B cell (primary cell): ENCODE data around the gene ZC3HAV1. TPM values are rescaled to one million over a fixed set of nuclear protein-coding genes. Genes with fewer than 3 reads are reported as not detected.

Experiments
- ATAC-seq: fragments of 200-7000 bp; cut with Tn5 transposase; one replicate; pipeline ENCODE4 v1.10.0; 2021; ENCODE audit warnings: low read depth, mild to moderate bottlenecking, moderate number of reproducible peaks, moderate library complexity
- CTCF ChIA-PET: fragments of 350-600 bp; sonication (Branson Sonifier 250); formaldehyde crosslinking; loops from one replicate; lab custom pipeline; 2021; ENCODE audit warnings: antibody characterized with exemption, inconsistent platforms; lab: Charles Lee
- POLR2A ChIA-PET: fragments of 350-600 bp; sonication (Branson Sonifier 250); formaldehyde crosslinking; loops from one replicate; lab custom pipeline; 2021; ENCODE audit warnings: antibody characterized with exemption; lab: Charles Lee
- DNase-seq: peaks from one replicate; pipeline ENCODE4 v3.0.0; 2013
- H2AFZ ChIP-seq: 2 replicates; pipeline ENCODE4 v1.6.1; 2012; ENCODE audit warnings: mild to moderate bottlenecking, low read depth, low read length; ENCODE audit not compliant: insufficient read depth, poor library complexity, severe bottlenecking
- H3K27ac ChIP-seq, 2 donors: 1 replicate in 1 of 2; 2 replicates in 1 of 2; pipeline ENCODE4 v1.5.1; 2012 to 2013; ENCODE audit warnings: low read length in 2 of 2, mild to moderate bottlenecking in 2 of 2, moderate library complexity in 1 of 2
- H3K27me3 ChIP-seq, 4 experiments: fragments of 200-600 bp in 1 of 4; sonication (generic) in 1 of 4; replicated peaks in 1 of 4; 1 replicate in 2 of 4; 2 replicates in 2 of 4; pipeline versions ENCODE4 v1.6.1 to v1.7.0; 2013 to 2016; ENCODE audit warnings: low read length in 3 of 4, mild to moderate bottlenecking in 2 of 4, mixed read lengths in 1 of 4, moderate library complexity in 1 of 4; ENCODE audit not compliant: insufficient read depth in 4 of 4, control insufficient read depth in 3 of 4; ENCODE audit errors: control extremely low read depth in 1 of 4
- H3K36me3 ChIP-seq, 2 experiments: replicated peaks in 1 of 2; 1 replicate in 1 of 2; 2 replicates in 1 of 2; pipeline versions ENCODE4 v1.6.1 to v1.7.1; 2013; ENCODE audit warnings: low read length in 1 of 2; ENCODE audit not compliant: insufficient read depth in 2 of 2, control insufficient read depth in 1 of 2; ENCODE audit errors: control extremely low read depth in 1 of 2, extremely low read depth in 1 of 2
- H3K4me1 ChIP-seq, 2 donors: fragments of 200-600 bp in 1 of 2; sonication (generic) in 1 of 2; 1 replicate in 1 of 2; 2 replicates in 1 of 2; pipeline versions ENCODE4 v1.5.1 to v1.6.1; 2013 to 2017; ENCODE audit warnings: low read length in 2 of 2; ENCODE audit not compliant: control insufficient read depth in 2 of 2, insufficient read depth in 2 of 2
- H3K4me2 ChIP-seq: replicated peaks from 2 replicates; pipeline ENCODE3; 2012; ENCODE audit warnings: mild to moderate bottlenecking, low read depth, low read length; ENCODE audit not compliant: poor library complexity, severe bottlenecking
- H3K4me3 ChIP-seq, 5 experiments: fragments of 200-600 bp in 1 of 5; sonication (generic) in 1 of 5; 1 replicate in 3 of 5; 2 replicates in 2 of 5; pipeline versions ENCODE4 v1.5.1 to v1.7.0; 2011 to 2016; ENCODE audit warnings: low read length in 4 of 5, mild to moderate bottlenecking in 4 of 5, low read depth in 2 of 5, control low read depth in 1 of 5, moderate library complexity in 1 of 5; ENCODE audit not compliant: insufficient read depth in 1 of 5; ENCODE audit errors: control extremely low read depth in 1 of 5, extremely low read depth in 1 of 5
- H3K79me2 ChIP-seq: fragments of 200-600 bp; sonication (generic); one replicate; pipeline ENCODE4 v1.6.0; 2016; ENCODE audit warnings: low read length; ENCODE audit not compliant: control insufficient read depth, insufficient read depth
- H3K9ac ChIP-seq: fragments of 200-600 bp; sonication (generic); 2 replicates; pipeline ENCODE4 v1.6.1; 2017; ENCODE audit warnings: mild to moderate bottlenecking, low read length, moderate library complexity
- H3K9me3 ChIP-seq, 3 donors: one replicate each; pipeline versions ENCODE4 v1.6.1 to v1.7.1; 2013; ENCODE audit warnings: low read length in 2 of 3; ENCODE audit not compliant: control insufficient read depth in 2 of 3, insufficient read depth in 1 of 3; ENCODE audit errors: control extremely low read depth in 1 of 3
- H4K20me1 ChIP-seq: 2 replicates; pipeline ENCODE4 v1.6.0; 2012; ENCODE audit warnings: mild to moderate bottlenecking, low read length; ENCODE audit not compliant: insufficient read depth, control insufficient read depth, poor library complexity, severe bottlenecking
- H3K27ac Mint-ChIP-seq: one replicate; pipeline ENCODE4 v1.8.0; 2021; ENCODE audit warnings: mixed read lengths
- H3K27me3 Mint-ChIP-seq: one replicate; pipeline ENCODE4 v1.8.0; 2021; ENCODE audit warnings: mixed read lengths
- H3K4me1 Mint-ChIP-seq: one replicate; pipeline ENCODE4 v1.8.0; 2021; ENCODE audit warnings: mixed read lengths
- H3K4me3 Mint-ChIP-seq: one replicate; pipeline ENCODE4 v1.8.0; 2021; ENCODE audit warnings: mixed read lengths
- H3K9me3 Mint-ChIP-seq: one replicate; pipeline ENCODE4 v1.8.0; 2022; ENCODE audit warnings: mixed read lengths; ENCODE audit not compliant: insufficient read depth
- CTCF ChIP-seq: fragments of 200-600 bp; IDR thresholded peaks from one replicate; pipeline ENCODE4 v1.8.0; 2022; ENCODE audit warnings: antibody characterized with exemption, mild to moderate bottlenecking
- EZH2 ChIP-seq: IDR thresholded peaks from 2 replicates; pipeline ENCODE4 v1.6.1; 2012; ENCODE audit warnings: borderline replicate concordance, low read depth, mild to moderate bottlenecking, moderate library complexity, low read length; ENCODE audit not compliant: insufficient read depth, poor library complexity, severe bottlenecking
- WGBS: methylation state at CpG from one replicate; pipeline ENCODE4 v1.1.5; 2013; ENCODE audit warnings: missing lambda C conversion rate; ENCODE audit not compliant: insufficient coverage; 5-methylcytosine and 5-hydroxymethylcytosine counted together
- intact Hi-C: fragments of 100-400 bp; cut with micrococcal nuclease; formaldehyde crosslinking; loops from one replicate; pipeline ENCODE4 v1.10.0; 2022
- polyA plus RNA-seq: library from polyadenylated mRNA; depleted of rRNA; stranded (reverse); fragments of >200 nt; gene quantifications from 2 replicates; pipeline ENCODE4 v1.2.3, GENCODE V29; 2012
- total RNA-seq, 2 donors: library from RNA; stranded (reverse); fragments of 120-200 nt in 1 of 2; gene quantifications; 1 replicate in 1 of 2; 2 replicates in 1 of 2; pipeline versions ENCODE4 v1.2.3 to v1.2.4, GENCODE V29; 2013 to 2022

Gene ZC3HAV1
- total and polyA plus RNA-seq, 2 donors (not counting 1 experiment from before 2014, with no cell fraction given), result 45.9 to 101 TPM

DNA sequence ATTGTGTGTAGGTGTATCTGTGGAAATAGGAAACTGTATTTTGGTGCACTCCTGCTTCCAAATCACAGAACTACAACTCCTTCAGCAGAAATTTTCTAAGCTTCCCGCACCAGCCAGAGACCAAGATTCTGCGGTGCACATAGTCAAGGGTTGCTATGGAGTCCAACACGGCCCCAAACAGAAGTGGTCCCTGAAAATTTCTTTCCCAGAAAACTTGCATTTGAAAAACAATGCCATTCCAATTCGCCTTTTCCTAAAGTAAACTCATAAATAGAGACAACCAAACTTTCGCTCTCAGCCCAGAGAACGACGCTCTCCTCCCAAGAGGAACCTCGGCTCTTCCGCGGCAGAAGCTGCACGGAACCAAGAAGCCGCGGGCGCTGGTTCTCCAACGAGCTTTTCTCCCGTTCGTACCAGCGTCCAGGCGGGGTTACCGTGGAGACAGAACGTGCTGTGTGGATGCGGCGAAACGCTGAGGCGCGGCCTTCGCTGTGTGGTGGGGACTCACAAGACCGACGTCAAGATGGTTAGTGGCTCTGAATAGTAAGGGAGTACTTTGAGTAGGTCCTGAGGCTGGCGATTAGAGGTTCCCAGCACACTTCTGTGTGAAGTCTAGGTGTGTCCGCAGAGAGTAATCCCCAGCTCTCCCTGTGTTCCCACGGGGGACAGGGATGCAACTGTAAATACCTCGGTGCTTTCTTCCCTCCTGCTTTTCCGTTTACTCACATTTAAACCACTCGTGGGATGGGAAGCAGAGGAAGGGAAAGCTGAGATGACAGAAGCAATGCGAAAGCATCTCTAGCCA, 24.0 kb upstream of the ZC3HAV1 start:
- Histone ChIP-seq H3K4me3 (peak overlapping the region; percentile 46 to 63 (median 58)), H4K20me1 (no peaks in the 10 kb centered on the region), H3K4me1 (peaks cover 9 to 13% of the 10 kb centered on the region in 2 donors), H3K4me2 (peak overlapping the region; percentile 73), H3K27ac (peak overlapping the region; percentile 18 to 69), H3K27me3 (no peaks in the 10 kb centered on the region), H2AFZ (peak overlapping the region; percentile 83), H3K36me3 (no peaks in the 10 kb centered on the region), H3K79me2 (no peaks in the 10 kb centered on the region), H3K9ac (peak overlapping the region; percentile 66), H3K9me3 (no peaks in the 10 kb centered on the region)
- Mint-ChIP-seq H3K4me3 (peak overlapping the region; percentile 93), H3K9me3 (no peaks in the 10 kb centered on the region), H3K4me1 (peaks cover 18% of the 10 kb centered on the region), H3K27me3 (no peaks in the 10 kb centered on the region), H3K27ac (peak overlapping the region; percentile 88)
- peak; percentile 96 for ATAC-seq
- ChIA-PET CTCF (interaction anchor here (0.6 to 2.9 kb wide), 7 partner anchors 14 to 247 kb away, joined by 3 to 11 read pairs (median 4); partner anchors contain the start of gene UBN2), POLR2A (interaction anchor here (0.6 to 2.2 kb wide), 6 partner anchors 15 to 779 kb away, joined by 3 to 12 read pairs (median 5); partner anchors contain the start of gene ZC3HAV1)
- peak; percentile 90 for DNase-seq
- WGBS, result 3% methylated on average over 30 of the region's 36 CpGs
- no peak for TF ChIP-seq EZH2
- TF ChIP-seq CTCF, result no peak
- intact Hi-C loops, result loop anchor here (1.0 to 5.0 kb wide), 5 partner anchors 14 to 207 kb away; partner anchors contain the start of genes UBN2 and ZC3HAV1
